ENCODE measurements around the gene GYPE. TPM values are rescaled to one million over a fixed set of nuclear protein-coding genes. Genes with fewer than 3 reads are reported as not detected.
"Not testable (repeated sequence)": the region's sequence is repeated elsewhere in the genome, so short reads cannot be mapped to it uniquely, and the experiment has no call there.

Gene GYPE
- total RNA-seq, 1 experiment from 2014 or later, result not detected

DNA sequence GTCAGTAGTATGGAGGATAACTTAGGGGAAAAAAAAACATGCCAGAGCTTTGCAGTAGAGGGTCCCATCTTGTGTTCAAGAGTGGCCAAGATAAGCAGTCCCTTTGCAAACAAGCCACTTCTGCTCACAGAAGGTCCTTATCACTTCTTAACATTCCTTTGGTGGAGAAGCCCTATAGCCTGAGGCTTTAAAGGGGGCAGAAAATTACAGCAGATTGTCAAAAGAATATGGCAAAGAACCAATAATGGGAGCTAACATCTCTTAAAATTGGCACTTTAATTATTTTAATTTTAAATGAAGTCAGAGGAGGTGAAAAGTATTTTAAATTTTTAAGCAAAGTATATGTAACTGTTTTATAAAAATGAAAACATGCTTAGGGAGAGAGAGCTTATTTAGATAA is 20.4 kb downstream of the GYPE start:
- H3K4me3 ChIP-seq (ENCODE audit: low read depth, low read length); H3K4me1 Mint-ChIP-seq (ENCODE audit: low read depth, unreplicated experiment); H3K4me3 Mint-ChIP-seq (ENCODE audit: unreplicated experiment); H3K27me3 ChIP-seq (replicated peaks; ENCODE audit: control insufficient read depth, insufficient read depth, low read length); H3K9me3 ChIP-seq; CTCF ChIA-PET; H3K36me3 Mint-ChIP-seq (ENCODE audit: insufficient read depth, unreplicated experiment); H3K9me3 Mint-ChIP-seq (ENCODE audit: unreplicated experiment); H3K27ac Mint-ChIP-seq (ENCODE audit: unreplicated experiment); H3K4me1 ChIP-seq; H3K36me3 ChIP-seq (ENCODE audit: control insufficient read depth, insufficient read depth, low read length); POLR2A ChIA-PET; DNase-seq; BruUV-seq (replicated peaks); H3K27me3 Mint-ChIP-seq (ENCODE audit: insufficient read depth, unreplicated experiment): not testable (repeated sequence)
- intact Hi-C loops (cut with micrococcal nuclease; ENCODE audit: unreplicated experiment), result loop anchor here (5.0 kb wide), 1 partner anchor 237 kb away; no protein-coding TSS in a partner anchor

- no peak overlapping the region for H3K4me3 ChIP-seq (ENCODE audit: low read depth, low read length)
- H3K36me3 ChIP-seq (ENCODE audit: control insufficient read depth, insufficient read depth, low read length), result no peaks in the 10 kb centered on the region
- ChIA-PET POLR2A (no interaction called here), CTCF (no interaction called here)
- H3K27me3 ChIP-seq (replicated peaks; ENCODE audit: control insufficient read depth, insufficient read depth, low read length), result no peaks in the 10 kb centered on the region
- no peak for TF ChIP-seq CTCF (IDR thresholded peaks at IDR 0.05; ENCODE audit: insufficient read depth in 1 of 2, low read depth in 1 of 2, low read length in 1 of 2, severe bottlenecking in 1 of 2, unreplicated experiment in 1 of 2)
- no peaks in the 10 kb centered on the region for H3K36me3 Mint-ChIP-seq (ENCODE audit: insufficient read depth, unreplicated experiment)
- BruUV-seq (replicated peaks), result no TSS peak
- H3K9me3 ChIP-seq, result no peaks in the 10 kb centered on the region
- H3K27me3 Mint-ChIP-seq (ENCODE audit: insufficient read depth, unreplicated experiment), result no peaks in the 10 kb centered on the region
- H3K4me1 Mint-ChIP-seq (ENCODE audit: low read depth, unreplicated experiment), result no peaks in the 10 kb centered on the region
- intact Hi-C loops (cut with micrococcal nuclease; ENCODE audit: unreplicated experiment), result loop anchor here (5.0 kb wide), 1 partner anchor 239 kb away; no protein-coding TSS in a partner anchor
- H3K4me3 Mint-ChIP-seq (ENCODE audit: unreplicated experiment), result no peak overlapping the region
- H3K4me1 ChIP-seq, result peaks cover 3% of the 10 kb centered on the region; the same call in 1 of the 2 replicates
- no peaks in the 10 kb centered on the region for H3K9me3 Mint-ChIP-seq (ENCODE audit: unreplicated experiment)
- no peak overlapping the region for H3K27ac Mint-ChIP-seq (ENCODE audit: unreplicated experiment)
- no peak for DNase-seq
These were observed 21.8 kb downstream of the GYPE start for GRCh38 chr4:143883529-143883928.

DNA sequence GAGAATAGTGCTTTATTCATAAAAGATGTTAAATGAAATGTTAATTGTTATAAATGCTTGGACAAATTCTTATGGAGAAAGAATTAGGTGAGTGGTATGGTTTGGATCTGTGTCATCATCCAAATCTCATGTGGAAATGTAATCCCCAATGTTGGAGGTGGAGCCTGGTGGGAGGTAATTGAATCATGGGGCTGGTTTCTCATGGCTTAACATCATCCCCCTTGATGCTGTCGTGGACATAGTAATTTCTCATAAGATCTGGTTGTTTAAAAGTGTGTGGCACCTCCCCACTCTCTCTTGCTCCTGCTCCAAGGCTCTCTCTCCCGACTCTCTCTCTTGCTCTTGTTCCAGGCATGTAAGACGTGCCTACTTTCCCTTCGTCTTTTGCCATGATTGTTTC is 22.5 kb downstream of the GYPE start:
- Histone ChIP-seq H3K4me1 (peaks cover 3% of the 10 kb centered on the region; the same call in 1 of the 2 replicates), H3K4me3 (ENCODE audit: low read depth, low read length) (no peak overlapping the region), H3K36me3 (ENCODE audit: control insufficient read depth, insufficient read depth, low read length) (no peaks in the 10 kb centered on the region), H3K27me3 (replicated peaks; ENCODE audit: control insufficient read depth, insufficient read depth, low read length) (no peaks in the 10 kb centered on the region), H3K9me3 (no peaks in the 10 kb centered on the region)
- no peaks in the 10 kb centered on the region for H3K27me3 Mint-ChIP-seq (ENCODE audit: insufficient read depth, unreplicated experiment)
- POLR2A ChIA-PET, result no interaction called here
- no peak for TF ChIP-seq CTCF (IDR thresholded peaks at IDR 0.05; ENCODE audit: insufficient read depth in 1 of 2, low read depth in 1 of 2, low read length in 1 of 2, severe bottlenecking in 1 of 2, unreplicated experiment in 1 of 2)
- H3K27ac Mint-ChIP-seq (ENCODE audit: unreplicated experiment), result no peak overlapping the region
- no peak overlapping the region for H3K4me3 Mint-ChIP-seq (ENCODE audit: unreplicated experiment)
- H3K4me1 Mint-ChIP-seq (ENCODE audit: low read depth, unreplicated experiment), result no peaks in the 10 kb centered on the region
- no TSS peak for BruUV-seq (replicated peaks)
- H3K9me3 Mint-ChIP-seq (ENCODE audit: unreplicated experiment), result no peaks in the 10 kb centered on the region
- intact Hi-C loops (cut with micrococcal nuclease; ENCODE audit: unreplicated experiment), result loop anchor here (5.0 kb wide), 1 partner anchor 239 kb away; no protein-coding TSS in a partner anchor
- CTCF ChIA-PET, result no interaction called here
- no peaks in the 10 kb centered on the region for H3K36me3 Mint-ChIP-seq (ENCODE audit: insufficient read depth, unreplicated experiment)
- DNase-seq, result no peak

DNA sequence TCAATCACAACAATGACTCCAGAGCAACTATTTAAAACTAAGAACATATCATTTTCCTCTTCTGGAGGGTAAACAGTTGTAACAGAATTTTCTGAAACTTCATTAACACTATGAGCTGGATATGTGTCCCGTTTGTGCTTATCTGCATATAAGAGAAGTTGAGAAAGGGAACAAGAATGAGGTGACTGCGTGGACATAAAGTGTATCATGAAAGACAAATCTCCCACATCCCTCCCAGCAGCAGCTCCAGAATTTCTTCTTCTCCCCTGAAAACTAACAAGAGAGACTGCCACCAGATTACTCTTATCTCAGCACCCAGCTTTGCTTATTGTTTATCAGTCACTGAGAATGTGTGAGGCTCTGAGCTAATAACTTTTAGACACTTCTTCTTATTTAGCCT is 25.8 kb downstream of the GYPE start:
- BruUV-seq (replicated peaks); H3K27me3 Mint-ChIP-seq (ENCODE audit: insufficient read depth, unreplicated experiment); H3K36me3 Mint-ChIP-seq (ENCODE audit: insufficient read depth, unreplicated experiment); H3K4me3 ChIP-seq (ENCODE audit: low read depth, low read length); H3K4me1 Mint-ChIP-seq (ENCODE audit: low read depth, unreplicated experiment); H3K4me3 Mint-ChIP-seq (ENCODE audit: unreplicated experiment); H3K36me3 ChIP-seq (ENCODE audit: control insufficient read depth, insufficient read depth, low read length); H3K27ac Mint-ChIP-seq (ENCODE audit: unreplicated experiment); H3K9me3 Mint-ChIP-seq (ENCODE audit: unreplicated experiment); H3K9me3 ChIP-seq; DNase-seq; H3K4me1 ChIP-seq; intact Hi-C loops (cut with micrococcal nuclease; ENCODE audit: unreplicated experiment); CTCF ChIA-PET; H3K27me3 ChIP-seq (replicated peaks; ENCODE audit: control insufficient read depth, insufficient read depth, low read length); POLR2A ChIA-PET: not testable (repeated sequence)

DNA sequence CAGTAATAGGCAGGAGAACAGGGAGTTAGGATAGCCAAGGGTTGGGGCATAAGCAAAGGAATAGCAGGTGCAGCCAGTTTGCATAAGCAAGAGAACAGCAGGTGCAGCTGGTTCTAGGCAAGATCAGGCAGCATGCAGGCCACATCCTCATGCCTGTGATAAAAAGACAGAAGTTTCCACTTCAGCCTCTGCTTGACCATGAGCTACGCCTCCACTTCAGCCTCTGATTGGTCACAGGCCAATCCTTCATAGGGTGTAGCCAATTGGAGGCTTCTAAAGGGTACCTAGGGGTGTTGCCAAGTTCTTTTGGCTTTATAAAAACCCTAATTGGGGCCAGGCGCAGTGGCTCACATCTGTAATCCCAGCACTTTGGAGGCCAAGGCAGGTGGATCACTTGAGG is 30.0 kb downstream of the GYPE start:
- H3K9me3 Mint-ChIP-seq (ENCODE audit: unreplicated experiment); DNase-seq; H3K27ac Mint-ChIP-seq (ENCODE audit: unreplicated experiment); H3K4me3 Mint-ChIP-seq (ENCODE audit: unreplicated experiment); H3K27me3 ChIP-seq (replicated peaks; ENCODE audit: control insufficient read depth, insufficient read depth, low read length); H3K36me3 Mint-ChIP-seq (ENCODE audit: insufficient read depth, unreplicated experiment); intact Hi-C loops (cut with micrococcal nuclease; ENCODE audit: unreplicated experiment); H3K4me1 Mint-ChIP-seq (ENCODE audit: low read depth, unreplicated experiment); BruUV-seq (replicated peaks); H3K4me1 ChIP-seq; H3K4me3 ChIP-seq (ENCODE audit: low read depth, low read length); H3K27me3 Mint-ChIP-seq (ENCODE audit: insufficient read depth, unreplicated experiment); H3K9me3 ChIP-seq; H3K36me3 ChIP-seq (ENCODE audit: control insufficient read depth, insufficient read depth, low read length); POLR2A ChIA-PET; CTCF ChIA-PET: not testable (repeated sequence)

GRCh38 chr4:143870523-143871268 is 34.7 kb downstream of the GYPE start:
- H3K27me3 Mint-ChIP-seq (ENCODE audit: insufficient read depth, unreplicated experiment); POLR2A ChIA-PET; H3K9me3 Mint-ChIP-seq (ENCODE audit: unreplicated experiment); H3K4me1 Mint-ChIP-seq (ENCODE audit: low read depth, unreplicated experiment); H3K4me3 Mint-ChIP-seq (ENCODE audit: unreplicated experiment); H3K36me3 ChIP-seq (ENCODE audit: control insufficient read depth, insufficient read depth, low read length); H3K36me3 Mint-ChIP-seq (ENCODE audit: insufficient read depth, unreplicated experiment); DNase-seq; CTCF ChIA-PET; intact Hi-C loops (cut with micrococcal nuclease; ENCODE audit: unreplicated experiment); BruUV-seq (replicated peaks); H3K9me3 ChIP-seq; H3K27ac Mint-ChIP-seq (ENCODE audit: unreplicated experiment); H3K27me3 ChIP-seq (replicated peaks; ENCODE audit: control insufficient read depth, insufficient read depth, low read length); H3K4me1 ChIP-seq; H3K4me3 ChIP-seq (ENCODE audit: low read depth, low read length): not testable (repeated sequence)

Measured in Caco-2 (cell line).